MCF 10A (cell line): ENCODE data around the gene GTSE1. TPM values are rescaled to one million over a fixed set of nuclear protein-coding genes. Genes with fewer than 3 reads are reported as not detected.

Experiments used
- Bru-seq: library from RNA; stranded (reverse); fragments of 400-500 nt; gene quantifications from one replicate; lab custom pipeline; 2021; lab: Mats Ljungman, UMichigan
- BruChase-seq, 2 experiments: library from RNA; stranded (reverse); fragments of 400-500 nt; gene quantifications; one replicate each; lab custom pipeline; 2021; lab: Mats Ljungman, UMichigan
- BruUV-seq: library from RNA; stranded (reverse); fragments of 400-500 nt; replicated peaks from 2 replicates; lab custom pipeline; 2021; lab: Mats Ljungman, UMichigan
- CTCF ChIA-PET: fragments of 300-600 bp; sonication (Branson Sonifier 250); formaldehyde crosslinking; extraction: SDS; loops from one replicate; lab custom pipeline; 2021; ENCODE audit warnings: antibody characterized with exemption, inconsistent platforms; lab: Yijun Ruan, JAX
- POLR2A ChIA-PET: fragments of 300-600, 350-650 bp; sonication (Branson Sonifier 250); formaldehyde crosslinking; extraction: SDS; loops from one replicate; lab custom pipeline; 2020; ENCODE audit warnings: antibody characterized with exemption, inconsistent platforms; lab: Yijun Ruan, JAX
- DNase-seq: peaks from one replicate; pipeline ENCODE4 v3.0.0-alpha.2; 2018; ENCODE audit not compliant: unreplicated experiment
- H3K27ac Mint-ChIP-seq: one replicate; pipeline ENCODE4 v1.8.0; 2022; ENCODE audit warnings: mild to moderate bottlenecking, low read depth, mixed read lengths; ENCODE audit not compliant: unreplicated experiment
- H3K27me3 Mint-ChIP-seq: one replicate; pipeline ENCODE4 v1.8.0; 2022; ENCODE audit warnings: mixed read lengths; ENCODE audit not compliant: insufficient read depth, unreplicated experiment
- H3K36me3 Mint-ChIP-seq: one replicate; pipeline ENCODE4 v1.8.0; 2022; ENCODE audit warnings: mild to moderate bottlenecking, moderate library complexity, mixed read lengths; ENCODE audit not compliant: insufficient read depth, unreplicated experiment
- H3K4me1 Mint-ChIP-seq: one replicate; pipeline ENCODE4 v1.8.0; 2022; ENCODE audit warnings: mixed read lengths; ENCODE audit not compliant: insufficient read depth, unreplicated experiment
- H3K4me3 Mint-ChIP-seq: one replicate; pipeline ENCODE4 v1.8.0; 2022; ENCODE audit warnings: mild to moderate bottlenecking, moderate library complexity, mixed read lengths; ENCODE audit not compliant: unreplicated experiment
- H3K9me3 Mint-ChIP-seq: one replicate; pipeline ENCODE4 v1.8.0; 2022; ENCODE audit warnings: mixed read lengths; ENCODE audit not compliant: unreplicated experiment
- intact Hi-C: fragments of 100-400 bp; cut with micrococcal nuclease; formaldehyde crosslinking; loops from 2 replicates; pipeline ENCODE4 v1.14.1; 2022
- long read RNA-seq: library from polyadenylated mRNA; stranded (forward); transcript quantifications from one replicate; pipeline ENCODE4 v2.0.0, GENCODE V29; 2022
- total RNA-seq: library from RNA; stranded (reverse); gene quantifications from 2 replicates; pipeline ENCODE4 v1.2.3, GENCODE V29; 2022
- TF ChIP-seq, protein P1 (sequence below): fragments of 200-600 bp; IDR thresholded peaks from one replicate; pipeline ENCODE4 v1.8.0; 2022; ENCODE audit warnings: antibody characterized with exemption, mild to moderate bottlenecking; ENCODE audit not compliant: unreplicated experiment

GTSE1 gene
- total RNA-seq, result 12.7 and 19.9 TPM in 2 replicates
- Bru-seq, nascent RNA, result percentile 48 among the genes with signal in this experiment
- BruChase-seq, experiment 1, labeled RNA remaining after a 6-hour chase, result percentile 51 among the genes with signal in this experiment
- BruChase-seq, experiment 2, labeled RNA remaining after a 2-hour chase, result percentile 51 among the genes with signal in this experiment
- long read RNA-seq, transcript GTSE1-201 (12 exons, 3,112 nt), result major isoform, 10 of 32 reads
- long read RNA-seq, partial matches to known transcripts, result 9 of 32 reads
- long read RNA-seq, other reads (novel, unspliced or antisense), result 13 of 32 reads

DNA sequence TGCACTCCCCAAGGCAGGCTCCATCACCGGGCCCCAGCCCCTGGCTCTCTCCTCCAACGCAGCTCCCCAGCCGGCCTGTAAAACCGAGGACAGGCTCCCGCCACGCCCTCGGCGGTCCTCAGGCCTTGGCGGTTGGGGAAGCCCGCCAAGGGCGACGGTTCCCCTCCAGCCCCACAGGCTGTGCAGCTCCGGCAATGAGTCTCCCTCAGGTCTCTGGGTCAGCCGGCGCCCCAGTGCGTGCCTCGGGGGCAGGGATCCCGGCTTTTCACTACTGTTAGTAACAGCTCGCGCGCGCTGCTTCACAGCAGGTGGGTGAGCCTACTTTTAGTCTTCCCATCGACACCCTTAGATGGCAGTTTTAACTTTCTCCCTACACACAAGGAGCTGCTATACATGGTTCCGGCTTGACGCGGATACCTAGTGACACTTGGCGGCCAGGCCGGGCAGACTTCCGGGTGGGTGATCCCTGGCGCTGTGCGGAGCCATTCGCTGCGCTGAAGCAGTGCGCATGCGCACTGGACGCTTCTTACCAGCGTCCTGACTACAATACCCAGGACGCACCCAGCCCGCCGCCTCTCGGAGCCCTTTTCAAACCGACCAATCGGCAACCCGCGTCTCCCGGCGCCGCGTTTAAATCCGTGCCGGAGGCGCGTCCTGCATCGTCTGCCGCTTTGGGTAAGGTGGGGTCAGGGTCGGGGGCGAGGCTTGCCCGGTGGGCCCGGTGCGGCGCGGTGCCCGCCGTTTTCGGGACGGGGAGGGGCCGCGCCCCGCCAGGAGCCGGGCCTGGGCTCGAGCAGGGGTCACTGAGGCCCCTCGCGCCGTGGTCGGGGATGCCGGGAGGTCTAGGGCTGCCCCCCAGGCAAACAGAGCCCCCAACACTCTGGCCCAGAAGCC, at the start of gene GTSE1:
Gene GTSE1, plus strand, starts transcription at position 614 of the 894 bp plus-strand sequence. CDS start 531 bp downstream, outside the sequence.
- CTCF ChIA-PET, result interaction anchor here (0.6 to 4.0 kb wide), 7 partner anchors 10 to 302 kb away, joined by 3 to 16 read pairs (median 5); no protein-coding TSS in a partner anchor

DNA sequence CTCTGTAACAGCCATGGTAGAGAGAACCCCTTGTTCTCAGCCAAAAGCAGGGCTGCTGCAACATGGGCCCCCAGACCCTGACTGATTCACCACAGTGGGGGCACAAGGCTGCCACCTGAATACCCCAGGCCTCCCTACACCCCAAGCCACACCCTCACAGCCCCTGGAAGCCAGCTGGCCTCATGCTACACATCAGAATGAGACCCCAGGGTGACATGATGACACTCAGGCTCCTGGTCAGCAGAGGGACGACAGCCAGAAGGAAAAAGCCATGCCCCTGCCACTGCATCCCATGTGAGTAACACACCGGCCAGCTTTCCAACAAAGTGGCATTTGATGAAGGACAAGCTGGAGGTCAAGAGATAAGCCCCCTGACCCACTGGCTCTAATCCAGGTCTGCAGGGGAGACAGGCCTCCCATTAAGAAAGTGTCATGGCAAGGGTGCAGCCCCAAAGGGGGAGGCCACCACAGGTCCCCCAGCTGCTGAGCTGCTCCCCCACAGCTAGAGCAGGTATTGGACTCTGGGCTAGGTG, 49.2 kb upstream of the GTSE1 start:
- Mint-ChIP-seq H3K4me1 (peaks cover 5% of the 10 kb centered on the region), H3K27me3 (no peaks in the 10 kb centered on the region), H3K9me3 (no peaks in the 10 kb centered on the region), H3K4me3 (no peak overlapping the region), H3K27ac (no peak overlapping the region), H3K36me3 (peaks cover 4% of the 10 kb centered on the region)
- no TSS peak for BruUV-seq
- DNase-seq, result no peak
- ChIA-PET CTCF (interaction anchor here (0.9 kb wide), 1 partner anchor 10 kb away, joined by 4 read pairs; no protein-coding TSS in a partner anchor), POLR2A (interaction anchor here (0.6 kb wide), 2 partner anchors 11 to 20 kb away, joined by 3 read pairs; partner anchors contain the start of gene TTC38)
- intact Hi-C loops, result no loop called here
- TF ChIP-seq, protein P1, sequence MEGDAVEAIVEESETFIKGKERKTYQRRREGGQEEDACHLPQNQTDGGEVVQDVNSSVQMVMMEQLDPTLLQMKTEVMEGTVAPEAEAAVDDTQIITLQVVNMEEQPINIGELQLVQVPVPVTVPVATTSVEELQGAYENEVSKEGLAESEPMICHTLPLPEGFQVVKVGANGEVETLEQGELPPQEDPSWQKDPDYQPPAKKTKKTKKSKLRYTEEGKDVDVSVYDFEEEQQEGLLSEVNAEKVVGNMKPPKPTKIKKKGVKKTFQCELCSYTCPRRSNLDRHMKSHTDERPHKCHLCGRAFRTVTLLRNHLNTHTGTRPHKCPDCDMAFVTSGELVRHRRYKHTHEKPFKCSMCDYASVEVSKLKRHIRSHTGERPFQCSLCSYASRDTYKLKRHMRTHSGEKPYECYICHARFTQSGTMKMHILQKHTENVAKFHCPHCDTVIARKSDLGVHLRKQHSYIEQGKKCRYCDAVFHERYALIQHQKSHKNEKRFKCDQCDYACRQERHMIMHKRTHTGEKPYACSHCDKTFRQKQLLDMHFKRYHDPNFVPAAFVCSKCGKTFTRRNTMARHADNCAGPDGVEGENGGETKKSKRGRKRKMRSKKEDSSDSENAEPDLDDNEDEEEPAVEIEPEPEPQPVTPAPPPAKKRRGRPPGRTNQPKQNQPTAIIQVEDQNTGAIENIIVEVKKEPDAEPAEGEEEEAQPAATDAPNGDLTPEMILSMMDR, result no peak

More for the DNA sequence above, at the start of gene GTSE1:
- no peaks in the 10 kb centered on the region for H3K9me3 Mint-ChIP-seq
- peak within 1 kb of the TSS; percentile 97 for H3K27ac Mint-ChIP-seq
- H3K4me1 Mint-ChIP-seq, result peaks cover 27% of the 10 kb centered on the region
- DNase-seq, result peak; percentile 98
- no peaks in the 10 kb centered on the region for H3K27me3 Mint-ChIP-seq
- BruUV-seq, result TSS peak; percentile 64
- H3K4me3 Mint-ChIP-seq, result peak within 1 kb of the TSS; percentile 86
- intact Hi-C loops, result loop anchor here (1.0 kb wide), 2 partner anchors 28 to 174 kb away; partner anchors contain the start of gene TTC38
- H3K36me3 Mint-ChIP-seq, result peaks cover 48% of the 10 kb centered on the region
- TF ChIP-seq, protein P1, result no peak
- POLR2A ChIA-PET, result interaction anchor here (0.8 to 2.1 kb wide), 9 partner anchors 9 to 288 kb away, joined by 3 to 7 read pairs (median 5); partner anchors contain the start of genes CDPF1, PPARA, TRMU and TTC38

GRCh38 chr22:46250035-46250782, 46.5 kb upstream of the GTSE1 start, which contains the start of gene CDPF1:
Gene CDPF1 (minus strand): TSS chr22:46250293. CDS start chr22:46248284, 2,009 bp downstream.
- ChIA-PET CTCF (interaction anchor here (0.7 to 1.4 kb wide), 3 partner anchors 19 to 701 kb away, joined by 3 to 4 read pairs (median 3); no protein-coding TSS in a partner anchor), POLR2A (interaction anchor here (0.5 to 2.8 kb wide), 14 partner anchors 8 to 244 kb away, joined by 3 to 29 read pairs (median 4); partner anchors contain the start of genes GTSE1 and TTC38)
- no TSS peak for BruUV-seq
- H3K4me3 Mint-ChIP-seq, result peak within 1 kb of the TSS; percentile 81
- H3K27ac Mint-ChIP-seq, result peak within 1 kb of the TSS; percentile 19
- H3K36me3 Mint-ChIP-seq, result no peaks in the 10 kb centered on the region
- DNase-seq, result peak; percentile 87
- TF ChIP-seq, protein P1, result no peak
- H3K9me3 Mint-ChIP-seq, result no peaks in the 10 kb centered on the region
- peaks cover 5% of the 10 kb centered on the region for H3K4me1 Mint-ChIP-seq
- intact Hi-C loops, result no loop called here
- no peaks in the 10 kb centered on the region for H3K27me3 Mint-ChIP-seq
